ENCODE measurements around the gene CPNE7.

The CPNE7 gene

GRCh38 chr16:89588413-89589109 lies 13.0 kb downstream of the CPNE7 start:
- TF ChIP-seq CTCF (IDR thresholded peaks at IDR 0.05; ENCODE audit: extremely low read depth, missing control alignments) = no peak
- no peak for DNase-seq (ENCODE audit: low spot score)

DNA sequence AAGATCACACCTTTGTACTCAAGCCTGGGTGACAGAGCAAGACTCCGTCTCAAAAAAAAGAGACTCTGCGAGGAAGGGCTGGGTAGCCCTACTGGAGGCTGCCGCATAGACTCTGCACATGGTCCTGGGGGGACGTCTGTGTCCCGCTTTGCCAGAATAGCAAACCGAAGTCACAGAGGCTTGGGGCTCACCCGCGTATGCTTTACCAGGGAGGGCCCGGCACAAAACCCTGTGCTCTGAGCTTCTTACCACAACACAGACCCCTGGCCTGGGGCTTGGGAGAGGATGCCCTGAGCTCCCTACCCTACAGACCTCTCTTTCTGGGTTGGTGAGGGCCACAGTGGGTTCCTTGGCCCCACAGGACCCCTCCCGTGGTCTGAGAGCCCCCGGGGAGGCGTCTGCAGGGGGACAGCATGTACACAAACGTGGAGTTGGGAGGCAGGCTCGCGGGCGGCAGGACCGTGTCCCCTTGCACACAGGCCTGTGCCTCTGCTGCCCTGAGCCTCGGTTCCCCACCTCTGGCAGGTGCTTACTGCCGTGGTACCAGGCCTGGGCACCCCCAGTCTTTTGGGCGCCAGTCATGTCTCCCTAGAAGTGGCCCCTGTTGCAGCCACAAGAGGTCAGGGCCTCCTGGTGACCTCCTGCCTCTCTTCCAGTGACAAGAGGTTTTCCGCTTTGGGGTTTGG lies 13.8 kb downstream of the CPNE7 start:
- no peak for DNase-seq (ENCODE audit: low spot score)
- no peak for TF ChIP-seq CTCF (IDR thresholded peaks at IDR 0.05; ENCODE audit: extremely low read depth, missing control alignments)

DNA sequence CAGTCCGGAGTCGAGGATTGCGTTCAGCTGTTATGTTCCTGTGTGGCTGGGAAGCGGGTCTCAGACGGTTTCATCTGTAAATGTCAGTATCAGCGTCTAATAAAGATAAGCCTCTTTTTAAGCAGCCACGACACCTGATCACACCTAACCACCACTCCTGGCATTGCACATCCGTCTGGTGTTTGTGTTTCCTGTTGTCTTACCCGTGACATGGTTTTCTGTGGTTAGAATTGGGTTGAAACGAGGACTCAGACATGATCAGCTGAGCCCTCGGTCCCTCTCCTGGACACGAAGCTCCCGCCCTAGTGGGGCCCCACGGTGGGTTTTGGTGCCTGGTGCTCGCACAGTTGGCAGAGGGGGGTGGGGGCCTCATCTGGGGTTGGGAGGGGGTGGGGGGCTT lies 18.3 kb downstream of the CPNE7 start:
- DNase-seq (ENCODE audit: low spot score) = no peak
- no peak for TF ChIP-seq CTCF (IDR thresholded peaks at IDR 0.05; ENCODE audit: extremely low read depth, missing control alignments)

DNA sequence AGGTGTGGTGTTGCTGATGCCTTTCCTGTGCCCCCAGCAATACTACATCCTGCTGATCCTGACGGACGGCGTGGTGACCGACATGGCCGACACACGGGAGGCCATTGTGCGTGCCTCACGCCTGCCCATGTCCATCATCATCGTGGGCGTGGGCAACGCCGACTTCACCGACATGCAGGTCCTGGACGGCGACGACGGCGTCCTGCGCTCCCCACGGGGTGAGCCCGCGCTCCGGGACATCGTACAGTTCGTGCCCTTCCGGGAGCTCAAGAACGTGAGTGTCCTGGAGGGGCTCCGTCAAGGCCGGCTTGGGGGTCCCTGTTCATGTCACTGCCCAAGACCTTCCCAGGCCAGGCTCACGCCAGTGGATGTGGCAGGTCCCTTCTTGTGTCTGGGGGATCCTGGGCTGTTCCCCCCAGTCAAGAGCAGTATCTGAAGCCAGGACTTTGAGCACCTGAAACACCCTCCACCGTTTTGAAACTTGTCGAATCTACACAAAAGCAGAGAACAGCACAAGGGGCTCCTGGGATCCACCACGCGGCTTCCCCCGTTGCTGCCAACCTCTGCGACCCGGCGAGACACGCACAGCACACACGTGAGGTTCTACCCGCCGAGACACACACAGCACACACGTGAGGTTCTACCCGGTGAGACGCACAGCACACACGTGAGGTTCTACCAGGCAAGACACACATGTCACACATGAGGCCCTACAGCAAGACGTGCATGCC lies 19.9 kb downstream of the CPNE7 start:
- DNase-seq (ENCODE audit: low spot score) = no peak
- no peak for TF ChIP-seq CTCF (IDR thresholded peaks at IDR 0.05; ENCODE audit: extremely low read depth, missing control alignments)

GRCh38 chr16:89596061-89596689 lies 20.6 kb downstream of the CPNE7 start:
- DNase-seq (ENCODE audit: low spot score) = no peak
- TF ChIP-seq CTCF (IDR thresholded peaks at IDR 0.05; ENCODE audit: extremely low read depth, missing control alignments) = no peak

- DNase-seq (ENCODE audit: low spot score) = no peak
- TF ChIP-seq CTCF (IDR thresholded peaks at IDR 0.05; ENCODE audit: extremely low read depth, missing control alignments) = no peak
Measured at GRCh38 chr16:89596957-89597649, 21.5 kb downstream of the CPNE7 start.
